Progenitor cell of endocrine pancreas (in vitro differentiated cells): Measurements from ENCODE around the gene CLOCK. TPM values are rescaled to one million over a fixed set of nuclear protein-coding genes. Genes with fewer than 3 reads are reported as not detected.

Source experiments
- DNase-seq: peaks from one replicate; pipeline ENCODE4 v3.0.0; 2021; ENCODE audit warnings: low spot score; ENCODE audit not compliant: unreplicated experiment
- H3K27ac Mint-ChIP-seq: 2 replicates; pipeline ENCODE4 v1.8.0; 2021; ENCODE audit warnings: mild to moderate bottlenecking, moderate library complexity, mixed read lengths
- H3K27me3 Mint-ChIP-seq: 2 replicates; pipeline ENCODE4 v1.8.0; 2021; ENCODE audit warnings: mixed read lengths
- H3K36me3 Mint-ChIP-seq: 2 replicates; pipeline ENCODE4 v1.8.0; 2022; ENCODE audit warnings: mixed read lengths; ENCODE audit not compliant: insufficient read depth
- H3K4me1 Mint-ChIP-seq: 2 replicates; pipeline ENCODE4 v1.8.0; 2021; ENCODE audit warnings: low read depth, mixed read lengths
- H3K4me3 Mint-ChIP-seq: 2 replicates; pipeline ENCODE4 v1.8.0; 2021; ENCODE audit warnings: low read depth, mild to moderate bottlenecking, moderate library complexity, mixed read lengths
- H3K9me3 Mint-ChIP-seq: 2 replicates; pipeline ENCODE4 v1.8.0; 2021; ENCODE audit warnings: low read depth, mixed read lengths
- CTCF ChIP-seq: fragments of 200-600 bp; sonication (generic); IDR thresholded peaks from one replicate; pipeline ENCODE4 v1.5.0; 2021; ENCODE audit warnings: antibody characterized with exemption, mild to moderate bottlenecking; ENCODE audit not compliant: unreplicated experiment
- total RNA-seq: library from RNA; stranded (reverse); gene quantifications from 2 replicates; pipeline ENCODE4 v1.2.1, GENCODE V29; 2021

CLOCK gene
- total RNA-seq, 1 donor from 2014 or later = 16.0 TPM

- H3K27me3 Mint-ChIP-seq = no peaks in the 10 kb centered on the region
- H3K27ac Mint-ChIP-seq = no peak overlapping the region
- TF ChIP-seq CTCF = no peak
- H3K9me3 Mint-ChIP-seq = no peaks in the 10 kb centered on the region
- peaks cover 1% of the 10 kb centered on the region for H3K4me1 Mint-ChIP-seq
- H3K4me3 Mint-ChIP-seq = no peak overlapping the region
- no peak for DNase-seq
- no peaks in the 10 kb centered on the region for H3K36me3 Mint-ChIP-seq
These were observed 166.1 kb downstream of the CLOCK start for GRCh38 chr4:55380576-55380975.

- no peak for TF ChIP-seq CTCF
- no peaks in the 10 kb centered on the region for H3K36me3 Mint-ChIP-seq
- H3K4me3 Mint-ChIP-seq = no peak overlapping the region
- H3K9me3 Mint-ChIP-seq = no peaks in the 10 kb centered on the region
- no peak overlapping the region for H3K27ac Mint-ChIP-seq
- H3K4me1 Mint-ChIP-seq = no peaks in the 10 kb centered on the region
- no peaks in the 10 kb centered on the region for H3K27me3 Mint-ChIP-seq
- no peak for DNase-seq
These were observed 167.9 kb downstream of the CLOCK start for GRCh38 chr4:55378617-55379467.

Other genes with a start within 250 kb of the CLOCK start
- gene SRD5A3, start 200.7 kb downstream of the CLOCK start, total RNA-seq = 12.1 and 13.2 TPM in 2 replicates
- gene TMEM165, start 151.0 kb downstream of the CLOCK start, total RNA-seq = 65.7 and 73.4 TPM in 2 replicates
- not detected in 2 replicates for gene PDCL2, start 45.3 kb upstream of the CLOCK start, total RNA-seq
- gene NMU, start 89.4 kb upstream of the CLOCK start, total RNA-seq = 0.77 and 1.7 TPM in 2 replicates